Activated CD4-positive, CD25-positive, alpha-beta regulatory T cell treated with anti-CD3 and anti-CD28 coated beads, Interleukin-2, amount 50 U/mL, for 72 hours (primary cell): Measurements from ENCODE around the gene PIWIL4.
"Not testable (repeated sequence)": the region's sequence is repeated elsewhere in the genome, so short reads cannot be mapped to it uniquely, and the experiment has no call there.

ENCODE experiments used
- DNase-seq: peaks from one replicate; pipeline ENCODE4 v3.0.0; 2021

The PIWIL4 gene

GRCh38 chr11:94550513-94550912, 16.7 kb upstream of the PIWIL4 start:
- DNase-seq = no peak

GRCh38 chr11:94553938-94554337, 13.2 kb upstream of the PIWIL4 start:
- no peak for DNase-seq

- DNase-seq = not testable (repeated sequence)
Observed at GRCh38 chr11:94555752-94556329, 11.3 kb upstream of the PIWIL4 start.

GRCh38 chr11:94557421-94557820, 9.7 kb upstream of the PIWIL4 start:
- DNase-seq = no peak

- no peak for DNase-seq
Observed at GRCh38 chr11:94557992-94558391, 9.2 kb upstream of the PIWIL4 start.

- DNase-seq = no peak
Observed at GRCh38 chr11:94558468-94558867, 8.7 kb upstream of the PIWIL4 start.

- DNase-seq = no peak
Observed at GRCh38 chr11:94558932-94559331, 8.2 kb upstream of the PIWIL4 start.

- no peak for DNase-seq
Observed at GRCh38 chr11:94559361-94559760, 7.8 kb upstream of the PIWIL4 start.

GRCh38 chr11:94560834-94561233, 6.3 kb upstream of the PIWIL4 start:
- DNase-seq = no peak

- no peak for DNase-seq
Observed at GRCh38 chr11:94563176-94563847, 3.9 kb upstream of the PIWIL4 start.

GRCh38 chr11:94563848-94564467, 3.2 kb upstream of the PIWIL4 start:
- DNase-seq = no peak

- no peak for DNase-seq
Observed at GRCh38 chr11:94568200-94568599, 1.0 kb downstream of the PIWIL4 start.

GRCh38 chr11:94568717-94569116, 1.5 kb downstream of the PIWIL4 start:
- no peak for DNase-seq

- not testable (repeated sequence) for DNase-seq
Observed at GRCh38 chr11:94572975-94573374, 5.8 kb downstream of the PIWIL4 start.

GRCh38 chr11:94574193-94574961, 7.2 kb downstream of the PIWIL4 start:
- DNase-seq = no peak

GRCh38 chr11:94576306-94576705, 9.1 kb downstream of the PIWIL4 start:
- DNase-seq = no peak

GRCh38 chr11:94577841-94578240, 10.7 kb downstream of the PIWIL4 start:
- no peak for DNase-seq

- DNase-seq = no peak
Observed at GRCh38 chr11:94581926-94582325, 14.8 kb downstream of the PIWIL4 start.

- DNase-seq = no peak
Observed at GRCh38 chr11:94583213-94583865, 16.2 kb downstream of the PIWIL4 start.

GRCh38 chr11:94583866-94584500, 16.8 kb downstream of the PIWIL4 start:
- no peak for DNase-seq

- no peak for DNase-seq
Observed at GRCh38 chr11:94584978-94585377, 17.8 kb downstream of the PIWIL4 start.

GRCh38 chr11:94585399-94585798, 18.2 kb downstream of the PIWIL4 start:
- no peak for DNase-seq

GRCh38 chr11:94586546-94586945, 19.4 kb downstream of the PIWIL4 start:
- no peak for DNase-seq
